GM13977 (cell line): ENCODE measurements around the gene DNASE1L3.

Experiments used
- DNase-seq: peaks from one replicate; pipeline ENCODE4 v3.0.0; 2012; ENCODE audit warnings: low spot score
- in situ Hi-C: fragments of 300-500 bp; cut with MboI; formaldehyde crosslinking; loops from one replicate; pipeline ENCODE4 v1.12.0; 2022; ENCODE audit warnings: low sequenced_read_pairs, low pct_unique_long_range_greater_than_20kb, mixed read lengths, inconsistent platforms; ENCODE audit not compliant: unreplicated experiment
- TF ChIP-seq, protein P1 (sequence below): IDR thresholded peaks from 2 replicates; pipeline ENCODE4 v1.5.1; 2012; ENCODE audit warnings: mild to moderate bottlenecking, control low read depth; ENCODE audit not compliant: insufficient read depth; ENCODE audit errors: extremely low read depth, missing control alignments

The DNASE1L3 gene

GRCh38 chr3:58170376-58170775 is 40.4 kb downstream of the DNASE1L3 start:
- TF ChIP-seq, protein P1, sequence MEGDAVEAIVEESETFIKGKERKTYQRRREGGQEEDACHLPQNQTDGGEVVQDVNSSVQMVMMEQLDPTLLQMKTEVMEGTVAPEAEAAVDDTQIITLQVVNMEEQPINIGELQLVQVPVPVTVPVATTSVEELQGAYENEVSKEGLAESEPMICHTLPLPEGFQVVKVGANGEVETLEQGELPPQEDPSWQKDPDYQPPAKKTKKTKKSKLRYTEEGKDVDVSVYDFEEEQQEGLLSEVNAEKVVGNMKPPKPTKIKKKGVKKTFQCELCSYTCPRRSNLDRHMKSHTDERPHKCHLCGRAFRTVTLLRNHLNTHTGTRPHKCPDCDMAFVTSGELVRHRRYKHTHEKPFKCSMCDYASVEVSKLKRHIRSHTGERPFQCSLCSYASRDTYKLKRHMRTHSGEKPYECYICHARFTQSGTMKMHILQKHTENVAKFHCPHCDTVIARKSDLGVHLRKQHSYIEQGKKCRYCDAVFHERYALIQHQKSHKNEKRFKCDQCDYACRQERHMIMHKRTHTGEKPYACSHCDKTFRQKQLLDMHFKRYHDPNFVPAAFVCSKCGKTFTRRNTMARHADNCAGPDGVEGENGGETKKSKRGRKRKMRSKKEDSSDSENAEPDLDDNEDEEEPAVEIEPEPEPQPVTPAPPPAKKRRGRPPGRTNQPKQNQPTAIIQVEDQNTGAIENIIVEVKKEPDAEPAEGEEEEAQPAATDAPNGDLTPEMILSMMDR: no peak
- in situ Hi-C loops: loop anchor here (25.0 kb wide), 1 partner anchor 158 kb away; the partner anchor contains the start of gene FLNB
- no peak for DNase-seq

- in situ Hi-C loops: loop anchor here (25.0 kb wide), 1 partner anchor 157 kb away; the partner anchor contains the start of gene FLNB
- TF ChIP-seq, protein P1: no peak
- no peak for DNase-seq
Observed at GRCh38 chr3:58169371-58169770, 41.4 kb downstream of the DNASE1L3 start.

DNA sequence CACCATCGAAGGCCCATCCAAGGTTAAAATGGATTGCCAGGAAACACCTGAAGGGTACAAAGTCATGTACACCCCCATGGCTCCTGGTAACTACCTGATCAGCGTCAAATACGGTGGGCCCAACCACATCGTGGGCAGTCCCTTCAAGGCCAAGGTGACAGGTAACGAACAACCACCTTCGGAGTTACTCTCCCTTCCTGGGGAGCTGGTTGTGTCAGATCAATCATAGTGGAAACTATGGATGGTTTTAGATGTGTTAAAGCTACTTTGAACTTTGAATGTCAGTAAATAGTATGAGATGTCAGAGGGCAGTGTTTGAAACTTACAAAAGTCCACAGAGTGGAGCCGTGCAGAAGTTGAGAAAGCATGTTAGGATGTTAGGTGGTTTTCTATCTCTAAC is 42.3 kb downstream of the DNASE1L3 start:
- in situ Hi-C loops: loop anchor here (25.0 kb wide), 1 partner anchor 156 kb away; the partner anchor contains the start of gene FLNB
- TF ChIP-seq, protein P1: no peak
- DNase-seq: no peak

DNA sequence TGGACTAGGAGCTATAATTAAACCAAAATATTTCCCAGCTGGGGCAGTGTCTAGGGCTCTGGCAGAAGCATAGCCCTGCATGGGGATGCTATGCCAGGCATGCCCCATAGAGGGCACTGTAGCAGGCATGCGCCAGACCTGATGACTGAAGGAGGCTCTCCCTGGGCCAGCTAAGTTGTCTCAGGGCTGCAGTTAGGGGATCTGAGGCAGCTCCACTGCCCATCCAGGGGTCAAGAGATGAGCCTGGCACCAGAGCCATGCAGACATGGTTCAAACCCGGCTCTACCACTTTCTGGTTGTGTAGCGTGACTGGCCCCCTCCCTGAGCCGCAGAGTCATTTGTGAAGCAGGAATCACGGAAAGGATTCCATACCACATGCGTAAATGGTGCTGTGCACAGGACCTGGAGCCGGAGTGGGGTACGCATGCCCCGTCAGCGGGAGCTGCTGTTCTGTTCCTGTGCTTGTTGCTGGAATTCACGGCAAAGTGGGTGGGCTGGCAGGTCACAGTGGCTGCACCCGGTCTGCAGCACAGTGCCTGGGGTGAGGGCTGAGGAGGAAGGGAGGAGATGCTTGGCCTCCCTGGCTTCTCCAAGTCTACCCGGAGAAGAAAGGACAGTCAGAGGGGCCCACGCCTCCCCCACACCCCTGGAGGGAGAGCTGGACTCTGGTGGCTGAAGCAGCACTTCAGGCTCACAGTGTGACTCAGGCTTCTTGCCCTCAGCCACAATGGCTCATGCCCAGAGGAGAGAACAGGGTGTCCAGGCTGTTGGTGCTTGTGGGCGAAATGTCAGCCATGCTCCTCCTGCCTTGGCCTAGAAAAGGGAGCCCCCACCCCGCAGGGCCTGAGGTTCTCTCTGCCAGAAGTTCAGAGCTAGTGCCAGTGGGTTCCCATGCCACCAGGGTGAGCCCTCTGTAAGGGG is 43.1 kb downstream of the DNASE1L3 start:
- peak; percentile 85 for DNase-seq
- in situ Hi-C loops: loop anchor here (25.0 kb wide), 1 partner anchor 155 kb away; the partner anchor contains the start of gene FLNB
- TF ChIP-seq, protein P1: peak; percentile 91

GRCh38 chr3:58164906-58165821 is 45.6 kb downstream of the DNASE1L3 start:
- TF ChIP-seq, protein P1: no peak
- in situ Hi-C loops: loop anchor here (25.0 kb wide), 1 partner anchor 153 kb away; the partner anchor contains the start of gene FLNB
- DNase-seq: no peak
